ENCODE data around the gene DAPK1. TPM values are rescaled to one million over a fixed set of nuclear protein-coding genes. Genes with fewer than 3 reads are reported as not detected.

Gene DAPK1
- polyA plus RNA-seq, 1 experiment = 5.4 TPM

GRCh38 chr9:87708986-87709728 lies 211.5 kb downstream of the DAPK1 start:
- no peaks in the 10 kb centered on the region for H3K27me3 ChIP-seq (ENCODE audit: control insufficient read depth, insufficient read depth, low read length)
- H3K4me3 ChIP-seq (ENCODE audit: low read depth, low read length) = no peak overlapping the region
- TF ChIP-seq CTCF (IDR thresholded peaks at IDR 0.05; ENCODE audit: insufficient read depth, low read depth, low read length) = no peak
- no peak for DNase-seq (ENCODE audit: low read depth)
- H3K36me3 ChIP-seq (ENCODE audit: control insufficient read depth, insufficient read depth, low read length) = no peaks in the 10 kb centered on the region
- ChIA-PET CTCF (interaction anchor here (0.6 to 2.1 kb wide), 2 partner anchors 46 to 103 kb away, joined by 3 to 6 read pairs; no protein-coding TSS in a partner anchor), POLR2A (no interaction called here)

GRCh38 chr9:87710443-87710842 lies 212.8 kb downstream of the DAPK1 start:
- CTCF ChIA-PET = interaction anchor here (2.1 kb wide), 1 partner anchor 102 kb away, joined by 6 read pairs; no protein-coding TSS in a partner anchor
- POLR2A ChIA-PET = no interaction called here
- Histone ChIP-seq H3K27me3 (ENCODE audit: control insufficient read depth, insufficient read depth, low read length) (no peaks in the 10 kb centered on the region), H3K4me3 (ENCODE audit: low read depth, low read length) (no peak overlapping the region), H3K36me3 (ENCODE audit: control insufficient read depth, insufficient read depth, low read length) (no peaks in the 10 kb centered on the region)
- DNase-seq (ENCODE audit: low read depth) = no peak
- TF ChIP-seq CTCF (IDR thresholded peaks at IDR 0.05; ENCODE audit: insufficient read depth, low read depth, low read length) = no peak

- Histone ChIP-seq H3K36me3 (ENCODE audit: control insufficient read depth, insufficient read depth, low read length) (no peaks in the 10 kb centered on the region), H3K4me3 (ENCODE audit: low read depth, low read length) (no peak overlapping the region), H3K27me3 (ENCODE audit: control insufficient read depth, insufficient read depth, low read length) (no peaks in the 10 kb centered on the region)
- POLR2A ChIA-PET = interaction anchor here (0.6 kb wide), 1 partner anchor 262 kb away, joined by 6 read pairs; the partner anchor contains the start of gene CDK20
- no peak for TF ChIP-seq CTCF (IDR thresholded peaks at IDR 0.05; ENCODE audit: insufficient read depth, low read depth, low read length)
- CTCF ChIA-PET = interaction anchor here (0.6 to 1.2 kb wide), 8 partner anchors 9 to 100 kb away, joined by 3 to 4 read pairs (median 3); partner anchors contain the start of gene CTSL
- peak; percentile 87 for DNase-seq (ENCODE audit: low read depth)
Measured at GRCh38 chr9:87711857-87712800, 214.5 kb downstream of the DAPK1 start.

- TF ChIP-seq CTCF (IDR thresholded peaks at IDR 0.05; ENCODE audit: insufficient read depth, low read depth, low read length) = no peak
- ChIA-PET POLR2A (no interaction called here), CTCF (interaction anchor here (1.1 kb wide), 1 partner anchor 27 kb away, joined by 3 read pairs; no protein-coding TSS in a partner anchor)
- Histone ChIP-seq H3K36me3 (ENCODE audit: control insufficient read depth, insufficient read depth, low read length) (no peaks in the 10 kb centered on the region), H3K4me3 (ENCODE audit: low read depth, low read length) (no peak overlapping the region), H3K27me3 (ENCODE audit: control insufficient read depth, insufficient read depth, low read length) (no peaks in the 10 kb centered on the region)
- no peak for DNase-seq (ENCODE audit: low read depth)
Measured at GRCh38 chr9:87712801-87713277, 215.2 kb downstream of the DAPK1 start.
